ENCODE measurements around the gene PLAAT3.
"Not testable (repeated sequence)": the region's sequence is repeated elsewhere in the genome, so short reads cannot be mapped to it uniquely, and the experiment has no call there.

The PLAAT3 gene

GRCh38 chr11:63595296-63595695 is 18.9 kb downstream of the PLAAT3 start:
- TF ChIP-seq, protein P1, sequence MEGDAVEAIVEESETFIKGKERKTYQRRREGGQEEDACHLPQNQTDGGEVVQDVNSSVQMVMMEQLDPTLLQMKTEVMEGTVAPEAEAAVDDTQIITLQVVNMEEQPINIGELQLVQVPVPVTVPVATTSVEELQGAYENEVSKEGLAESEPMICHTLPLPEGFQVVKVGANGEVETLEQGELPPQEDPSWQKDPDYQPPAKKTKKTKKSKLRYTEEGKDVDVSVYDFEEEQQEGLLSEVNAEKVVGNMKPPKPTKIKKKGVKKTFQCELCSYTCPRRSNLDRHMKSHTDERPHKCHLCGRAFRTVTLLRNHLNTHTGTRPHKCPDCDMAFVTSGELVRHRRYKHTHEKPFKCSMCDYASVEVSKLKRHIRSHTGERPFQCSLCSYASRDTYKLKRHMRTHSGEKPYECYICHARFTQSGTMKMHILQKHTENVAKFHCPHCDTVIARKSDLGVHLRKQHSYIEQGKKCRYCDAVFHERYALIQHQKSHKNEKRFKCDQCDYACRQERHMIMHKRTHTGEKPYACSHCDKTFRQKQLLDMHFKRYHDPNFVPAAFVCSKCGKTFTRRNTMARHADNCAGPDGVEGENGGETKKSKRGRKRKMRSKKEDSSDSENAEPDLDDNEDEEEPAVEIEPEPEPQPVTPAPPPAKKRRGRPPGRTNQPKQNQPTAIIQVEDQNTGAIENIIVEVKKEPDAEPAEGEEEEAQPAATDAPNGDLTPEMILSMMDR (IDR thresholded peaks at IDR 0.05; ENCODE audit: low read length, missing control alignments) = no peak
- H3K4me3 ChIP-seq (replicated peaks; ENCODE audit: low read depth, low read length) = no peak overlapping the region
- DNase-seq (ENCODE audit: low read depth) = no peak

DNA sequence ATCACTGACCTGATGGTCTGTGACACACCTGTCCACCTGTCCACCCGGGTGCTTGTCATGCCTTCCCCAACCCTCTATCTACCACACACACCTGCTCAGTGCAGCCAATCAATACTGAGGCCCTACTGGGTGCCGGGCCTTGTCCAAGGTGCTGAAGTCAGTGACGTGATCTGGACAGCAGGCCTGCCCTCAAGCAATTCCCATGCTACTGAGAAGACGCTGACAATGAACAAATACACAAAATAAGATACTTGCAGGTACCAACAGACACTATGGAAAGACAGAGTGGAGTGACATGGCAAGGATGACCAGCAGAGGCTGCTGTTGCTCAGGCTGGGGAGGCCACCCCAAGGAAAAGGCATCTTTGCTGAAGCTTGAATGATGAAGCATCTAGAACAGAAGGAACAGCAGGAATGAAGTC is 21.2 kb downstream of the PLAAT3 start:
- peak; percentile 45 for DNase-seq (ENCODE audit: low read depth)
- TF ChIP-seq, protein P1 (IDR thresholded peaks at IDR 0.05; ENCODE audit: low read length, missing control alignments) = peak; percentile 61
- H3K4me3 ChIP-seq (replicated peaks; ENCODE audit: low read depth, low read length) = no peak overlapping the region

DNA sequence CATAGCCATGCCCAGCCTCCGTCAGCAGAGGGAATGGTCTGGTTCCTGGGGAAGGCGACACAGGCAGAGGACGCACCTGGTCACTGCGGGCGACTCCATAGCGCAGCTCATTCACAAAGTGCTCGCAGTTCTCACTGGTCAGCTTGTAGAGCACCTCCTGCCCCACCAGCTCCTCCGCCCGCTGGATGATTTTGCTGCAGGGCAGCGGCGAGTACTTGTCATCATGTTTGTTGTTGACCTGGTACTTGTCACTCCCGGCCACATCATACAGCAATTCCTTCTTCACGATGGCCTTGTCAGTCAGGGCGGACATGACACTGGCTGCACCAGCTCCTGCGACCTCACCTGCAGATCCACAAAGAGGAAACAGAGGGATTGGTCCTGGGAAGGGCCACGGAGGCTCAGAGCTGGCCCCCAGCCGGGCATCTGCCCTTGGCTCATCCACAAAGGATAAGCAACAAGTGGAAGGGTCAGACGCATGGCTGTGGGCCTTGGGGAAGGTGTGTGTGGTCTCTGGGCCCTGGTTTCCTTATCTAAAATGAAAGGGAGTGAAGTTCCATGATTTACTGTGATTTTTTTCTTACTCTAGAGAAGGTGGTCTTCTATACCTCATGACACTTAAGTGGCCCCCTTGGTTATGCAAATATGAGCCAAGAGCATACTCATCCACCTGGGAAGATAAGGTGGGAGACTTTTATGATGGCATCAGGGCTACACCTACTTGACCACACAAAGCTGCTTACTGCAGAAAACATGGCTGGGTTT is 24.0 kb downstream of the PLAAT3 start:
- TF ChIP-seq, protein P1 (IDR thresholded peaks at IDR 0.05; ENCODE audit: low read length, missing control alignments) = no peak
- DNase-seq (ENCODE audit: low read depth) = no peak
- no peak overlapping the region for H3K4me3 ChIP-seq (replicated peaks; ENCODE audit: low read depth, low read length)

GRCh38 chr11:63589000-63589399 is 25.2 kb downstream of the PLAAT3 start:
- no peak for DNase-seq (ENCODE audit: low read depth)
- H3K4me3 ChIP-seq (replicated peaks; ENCODE audit: low read depth, low read length) = no peak overlapping the region
- TF ChIP-seq, protein P1 (IDR thresholded peaks at IDR 0.05; ENCODE audit: low read length, missing control alignments) = no peak

DNA sequence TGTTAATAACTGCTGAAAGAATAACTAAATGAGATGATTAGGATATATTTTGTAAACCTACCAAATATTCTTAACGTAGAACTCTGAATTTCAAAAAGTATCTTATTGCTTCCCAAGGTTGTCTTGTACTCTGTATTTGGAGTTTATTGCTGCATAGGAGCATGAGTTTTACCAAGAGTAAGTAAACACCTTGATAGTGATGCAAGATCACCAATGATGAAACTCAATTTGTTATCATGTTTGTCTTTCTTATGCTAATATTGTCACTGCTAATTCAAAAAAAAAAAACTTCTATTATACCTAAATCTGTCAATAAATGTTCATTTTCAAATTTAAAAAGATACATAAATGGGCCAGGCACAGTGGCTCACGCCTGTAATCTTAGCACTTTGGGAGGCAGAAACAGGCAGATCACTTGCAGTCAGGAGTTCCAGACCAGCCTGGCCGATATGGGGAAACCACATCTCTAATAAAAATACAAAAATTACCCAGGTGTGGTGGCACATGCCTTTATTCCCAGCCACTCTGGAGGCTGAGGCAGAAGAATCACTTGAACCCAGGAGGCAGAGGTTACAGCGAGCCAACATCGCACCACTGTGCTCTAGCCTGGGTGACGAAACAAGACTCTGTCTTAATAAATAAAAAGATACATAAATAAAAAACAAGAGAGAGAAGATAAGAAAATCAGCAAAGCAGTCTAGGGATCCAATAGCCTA is 27.6 kb downstream of the PLAAT3 start:
- no peak for DNase-seq (ENCODE audit: low read depth)
- TF ChIP-seq, protein P1 (IDR thresholded peaks at IDR 0.05; ENCODE audit: low read length, missing control alignments) = no peak
- no peak overlapping the region for H3K4me3 ChIP-seq (replicated peaks; ENCODE audit: low read depth, low read length)

DNA sequence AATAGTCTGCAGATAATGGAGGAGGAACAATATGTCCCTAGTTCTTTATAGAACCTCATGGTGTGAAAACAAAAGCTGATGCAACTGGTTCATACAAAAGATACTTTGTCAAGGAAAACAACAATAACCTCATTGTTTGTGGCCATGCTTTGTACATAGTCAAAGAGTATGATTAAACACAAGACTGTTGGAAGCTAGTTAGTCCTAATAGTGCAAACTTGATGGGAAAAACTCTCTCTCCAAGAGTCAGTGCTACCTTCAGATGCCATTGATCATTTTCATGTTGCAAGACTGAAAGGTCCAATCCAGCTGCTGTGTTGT is 30.9 kb downstream of the PLAAT3 start:
- peak; percentile 18 for DNase-seq (ENCODE audit: low read depth)
- H3K4me3 ChIP-seq (replicated peaks; ENCODE audit: low read depth, low read length) = no peak overlapping the region
- TF ChIP-seq, protein P1 (IDR thresholded peaks at IDR 0.05; ENCODE audit: low read length, missing control alignments) = no peak

GRCh38 chr11:63581224-63581623 is 33.0 kb downstream of the PLAAT3 start:
- not testable (repeated sequence) for H3K4me3 ChIP-seq (replicated peaks; ENCODE audit: low read depth, low read length); DNase-seq (ENCODE audit: low read depth)

- not testable (repeated sequence) for H3K4me3 ChIP-seq (replicated peaks; ENCODE audit: low read depth, low read length); DNase-seq (ENCODE audit: low read depth)
These were observed 35.4 kb downstream of the PLAAT3 start for GRCh38 chr11:63578882-63579281.

All from fibroblast of pulmonary artery (primary cell).